ENCODE results near the gene ADARB2. TPM values are rescaled to one million over a fixed set of nuclear protein-coding genes. Genes with fewer than 3 reads are reported as not detected.
"Not testable (repeated sequence)": the region's sequence is repeated elsewhere in the genome, so short reads cannot be mapped to it uniquely, and the experiment has no call there.

The ADARB2 gene
- total and polyA plus RNA-seq, 2 donors (not counting 1 experiment from before 2014, with no cell fraction given), result not detected

DNA sequence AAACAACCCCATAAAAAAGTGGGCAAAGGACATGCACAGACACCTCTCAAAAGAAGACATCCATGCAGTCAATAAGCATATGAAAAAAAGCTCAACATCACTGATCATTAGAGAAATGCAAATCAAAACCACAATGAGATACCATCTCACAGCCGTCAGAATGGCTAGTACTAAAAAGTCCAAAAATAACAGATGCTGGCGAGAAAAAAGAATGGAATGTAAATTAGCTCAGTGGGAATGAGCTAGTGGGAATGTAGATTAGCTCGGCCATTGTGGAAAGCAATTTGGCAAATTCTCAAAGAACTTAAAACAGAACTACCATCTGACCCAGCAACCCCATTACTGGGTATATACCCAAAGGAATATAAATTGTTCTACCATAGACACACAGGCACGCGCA lies 394.1 kb downstream of the ADARB2 start:
- H3K27ac ChIP-seq (ENCODE audit: insufficient read depth, low read length), result no peak overlapping the region
- H2AFZ ChIP-seq (ENCODE audit: low read length), result no peak overlapping the region
- no peaks in the 10 kb centered on the region for H3K27me3 ChIP-seq (ENCODE audit: control insufficient read depth, insufficient read depth, low read length)
- H3K79me2 ChIP-seq (ENCODE audit: control insufficient read depth, insufficient read depth, low read length), result no peaks in the 10 kb centered on the region
- no peak for TF ChIP-seq EZH2 (IDR thresholded peaks at IDR 0.05; ENCODE audit: low read length, missing control alignments)
- TF ChIP-seq, protein P1, sequence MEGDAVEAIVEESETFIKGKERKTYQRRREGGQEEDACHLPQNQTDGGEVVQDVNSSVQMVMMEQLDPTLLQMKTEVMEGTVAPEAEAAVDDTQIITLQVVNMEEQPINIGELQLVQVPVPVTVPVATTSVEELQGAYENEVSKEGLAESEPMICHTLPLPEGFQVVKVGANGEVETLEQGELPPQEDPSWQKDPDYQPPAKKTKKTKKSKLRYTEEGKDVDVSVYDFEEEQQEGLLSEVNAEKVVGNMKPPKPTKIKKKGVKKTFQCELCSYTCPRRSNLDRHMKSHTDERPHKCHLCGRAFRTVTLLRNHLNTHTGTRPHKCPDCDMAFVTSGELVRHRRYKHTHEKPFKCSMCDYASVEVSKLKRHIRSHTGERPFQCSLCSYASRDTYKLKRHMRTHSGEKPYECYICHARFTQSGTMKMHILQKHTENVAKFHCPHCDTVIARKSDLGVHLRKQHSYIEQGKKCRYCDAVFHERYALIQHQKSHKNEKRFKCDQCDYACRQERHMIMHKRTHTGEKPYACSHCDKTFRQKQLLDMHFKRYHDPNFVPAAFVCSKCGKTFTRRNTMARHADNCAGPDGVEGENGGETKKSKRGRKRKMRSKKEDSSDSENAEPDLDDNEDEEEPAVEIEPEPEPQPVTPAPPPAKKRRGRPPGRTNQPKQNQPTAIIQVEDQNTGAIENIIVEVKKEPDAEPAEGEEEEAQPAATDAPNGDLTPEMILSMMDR (conservative IDR thresholded peaks at IDR 0.05 in 1 of 2, IDR thresholded peaks at IDR 0.05 in 1 of 2; ENCODE audit: low read depth in 1 of 2, low read length in 2 of 2), result no peak
- H3K4me3 ChIP-seq (replicated peaks in 1 of 4; ENCODE audit: control extremely low read depth in 1 of 4, insufficient read depth in 1 of 4, low read depth in 3 of 4, low read length in 4 of 4), result no peak overlapping the region
- H3K9ac ChIP-seq (ENCODE audit: insufficient read depth, low read length), result no peak overlapping the region
- DNase-seq (ENCODE audit: low read depth in 2 of 2), result no peak
- H3K36me3 ChIP-seq (ENCODE audit: control insufficient read depth, insufficient read depth, low read length), result no peaks in the 10 kb centered on the region
- H4K20me1 ChIP-seq (ENCODE audit: control insufficient read depth, extremely low read depth, insufficient read depth, low read length), result no peaks in the 10 kb centered on the region
- H3K4me2 ChIP-seq (ENCODE audit: extremely low read depth, insufficient read depth, low read length), result no peak overlapping the region
- no peaks in the 10 kb centered on the region for H3K4me1 ChIP-seq (ENCODE audit: control insufficient read depth, extremely low read depth, insufficient read depth, low read length)
- no peaks in the 10 kb centered on the region for H3K9me3 ChIP-seq (ENCODE audit: control insufficient read depth, insufficient read depth, low read depth, low read length)

DNA sequence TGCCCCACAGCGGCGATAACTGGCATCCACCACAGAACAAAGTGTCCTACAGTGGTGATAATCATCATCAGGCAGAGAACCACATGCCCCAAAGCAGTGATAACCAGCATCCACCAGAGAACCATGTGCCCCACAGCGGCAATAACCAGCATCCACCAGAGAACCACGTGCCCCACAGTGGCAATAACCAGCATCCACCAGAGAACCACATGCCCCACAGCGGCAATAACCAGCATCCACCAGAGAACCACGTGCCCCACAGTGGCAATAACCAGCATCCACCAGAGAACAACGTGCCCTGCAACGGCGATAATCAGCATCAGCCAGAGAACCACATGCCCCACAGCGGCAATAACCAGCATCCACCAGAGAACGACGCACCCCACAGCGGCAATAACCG lies 396.3 kb downstream of the ADARB2 start:
- H3K9ac ChIP-seq (ENCODE audit: insufficient read depth, low read length); H3K4me1 ChIP-seq (ENCODE audit: control insufficient read depth, extremely low read depth, insufficient read depth, low read length); H3K4me3 ChIP-seq (replicated peaks in 1 of 4; ENCODE audit: control extremely low read depth in 1 of 4, insufficient read depth in 1 of 4, low read depth in 3 of 4, low read length in 4 of 4); H3K27me3 ChIP-seq (ENCODE audit: control insufficient read depth, insufficient read depth, low read length); H2AFZ ChIP-seq (ENCODE audit: low read length); H3K79me2 ChIP-seq (ENCODE audit: control insufficient read depth, insufficient read depth, low read length); H3K36me3 ChIP-seq (ENCODE audit: control insufficient read depth, insufficient read depth, low read length); H3K9me3 ChIP-seq (ENCODE audit: control insufficient read depth, insufficient read depth, low read depth, low read length); DNase-seq (ENCODE audit: low read depth in 2 of 2); H4K20me1 ChIP-seq (ENCODE audit: control insufficient read depth, extremely low read depth, insufficient read depth, low read length); H3K27ac ChIP-seq (ENCODE audit: insufficient read depth, low read length); H3K4me2 ChIP-seq (ENCODE audit: extremely low read depth, insufficient read depth, low read length): not testable (repeated sequence)

DNA sequence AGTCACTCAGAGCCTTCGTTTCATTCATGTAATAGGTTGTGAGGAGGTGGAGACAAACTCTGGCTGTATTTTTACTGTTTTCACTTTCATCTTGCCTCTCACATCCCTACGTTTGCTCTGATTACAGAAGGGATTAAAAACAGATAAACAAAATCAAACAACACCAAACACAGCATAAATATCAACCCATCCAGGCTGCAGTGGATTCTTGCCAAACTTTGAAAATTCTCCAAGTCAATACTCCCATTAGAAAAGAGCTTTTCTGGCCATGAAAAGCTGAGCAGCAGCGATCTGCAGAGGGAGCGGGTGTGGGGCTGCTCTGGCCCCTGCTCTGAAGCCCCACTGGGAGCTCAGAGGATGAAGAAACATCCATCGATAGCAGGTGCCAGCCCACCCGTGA lies 397.9 kb downstream of the ADARB2 start:
- no peak overlapping the region for H3K4me2 ChIP-seq (ENCODE audit: extremely low read depth, insufficient read depth, low read length)
- no peaks in the 10 kb centered on the region for H4K20me1 ChIP-seq (ENCODE audit: control insufficient read depth, extremely low read depth, insufficient read depth, low read length)
- H3K9ac ChIP-seq (ENCODE audit: insufficient read depth, low read length), result no peak overlapping the region
- no peak for DNase-seq (ENCODE audit: low read depth in 2 of 2)
- H3K36me3 ChIP-seq (ENCODE audit: control insufficient read depth, insufficient read depth, low read length), result no peaks in the 10 kb centered on the region
- no peaks in the 10 kb centered on the region for H3K4me1 ChIP-seq (ENCODE audit: control insufficient read depth, extremely low read depth, insufficient read depth, low read length)
- TF ChIP-seq, protein P1 (conservative IDR thresholded peaks at IDR 0.05 in 1 of 2, IDR thresholded peaks at IDR 0.05 in 1 of 2; ENCODE audit: low read depth in 1 of 2, low read length in 2 of 2), result no peak
- TF ChIP-seq EZH2 (IDR thresholded peaks at IDR 0.05; ENCODE audit: low read length, missing control alignments), result no peak
- H3K9me3 ChIP-seq (ENCODE audit: control insufficient read depth, insufficient read depth, low read depth, low read length), result no peaks in the 10 kb centered on the region
- H3K4me3 ChIP-seq (replicated peaks in 1 of 4; ENCODE audit: control extremely low read depth in 1 of 4, insufficient read depth in 1 of 4, low read depth in 3 of 4, low read length in 4 of 4), result no peak overlapping the region
- no peaks in the 10 kb centered on the region for H3K27me3 ChIP-seq (ENCODE audit: control insufficient read depth, insufficient read depth, low read length)
- H3K79me2 ChIP-seq (ENCODE audit: control insufficient read depth, insufficient read depth, low read length), result no peaks in the 10 kb centered on the region
- no peak overlapping the region for H3K27ac ChIP-seq (ENCODE audit: insufficient read depth, low read length)
- H2AFZ ChIP-seq (ENCODE audit: low read length), result no peak overlapping the region
